NOMO-1 treated with DMSO at 0.1 percent for 48 hours (cell line): ENCODE measurements around the gene BLM.
"Not testable (repeated sequence)": the region's sequence is repeated elsewhere in the genome, so short reads cannot be mapped to it uniquely, and the experiment has no call there.

Experiments used
- DNase-seq: peaks from one replicate; lab custom pipeline; 2025; ENCODE audit not compliant: unreplicated experiment; lab: John Stamatoyannopoulos, UW

BLM gene

DNA sequence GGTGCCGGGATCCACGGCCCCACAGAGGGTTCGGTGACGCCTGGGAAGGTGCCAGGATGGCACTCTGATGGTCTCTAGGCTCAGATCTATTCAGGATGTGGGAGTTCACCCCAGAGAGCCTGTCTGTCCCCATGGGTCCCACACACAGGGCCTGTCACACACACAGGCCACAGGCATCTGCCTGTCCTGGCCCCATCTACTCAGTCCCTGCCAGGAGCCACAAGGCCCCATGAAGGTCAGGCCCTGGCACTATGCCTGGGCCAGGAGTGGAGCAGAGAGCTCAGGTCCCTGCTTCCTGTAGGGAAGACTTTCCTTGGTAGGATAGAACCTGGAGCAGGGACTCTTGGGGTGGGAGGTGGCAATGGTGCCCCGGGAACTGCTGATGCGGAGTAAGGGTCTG, 102.2 kb downstream of the BLM start:
- no peak for DNase-seq

DNA sequence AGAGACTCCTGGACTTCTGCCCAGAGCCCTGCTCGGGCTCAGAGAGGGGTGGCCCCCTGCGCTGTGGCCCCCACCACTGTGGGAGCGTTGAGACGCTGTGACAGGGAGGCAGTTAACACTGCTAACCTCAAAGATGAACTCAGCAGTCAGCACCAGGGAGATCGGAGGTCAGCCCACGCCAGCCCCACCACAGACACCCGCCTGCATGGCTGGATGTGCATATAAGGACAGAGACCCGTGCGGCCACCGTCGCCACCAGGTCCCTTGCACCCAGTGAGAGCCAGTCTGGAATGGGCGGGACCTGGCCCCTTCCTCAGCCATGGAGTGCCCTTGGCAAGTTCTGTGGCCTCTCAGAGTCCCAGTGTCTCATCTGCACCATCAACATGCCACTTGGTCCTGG, 102.7 kb downstream of the BLM start:
- DNase-seq, result no peak

DNA sequence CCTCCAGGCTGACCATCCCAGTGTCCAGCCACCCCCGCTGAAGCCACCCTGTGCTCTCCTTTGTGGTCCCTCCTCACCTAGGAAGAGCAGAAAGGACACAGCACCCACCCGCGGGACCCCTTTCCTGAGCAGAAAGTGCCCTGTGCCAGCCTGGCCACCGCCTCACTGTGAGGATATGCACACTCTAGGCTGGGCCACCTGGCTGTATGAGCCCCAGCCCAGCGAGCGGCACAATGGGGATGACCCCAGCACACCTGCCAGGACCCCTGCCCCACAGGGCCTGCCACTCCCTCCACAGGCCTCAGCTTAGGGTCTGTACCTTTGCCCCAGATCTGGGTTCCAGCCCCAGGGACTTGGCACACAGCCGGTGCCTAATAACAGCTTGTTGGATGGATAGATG, 103.3 kb downstream of the BLM start:
- DNase-seq, result no peak

DNA sequence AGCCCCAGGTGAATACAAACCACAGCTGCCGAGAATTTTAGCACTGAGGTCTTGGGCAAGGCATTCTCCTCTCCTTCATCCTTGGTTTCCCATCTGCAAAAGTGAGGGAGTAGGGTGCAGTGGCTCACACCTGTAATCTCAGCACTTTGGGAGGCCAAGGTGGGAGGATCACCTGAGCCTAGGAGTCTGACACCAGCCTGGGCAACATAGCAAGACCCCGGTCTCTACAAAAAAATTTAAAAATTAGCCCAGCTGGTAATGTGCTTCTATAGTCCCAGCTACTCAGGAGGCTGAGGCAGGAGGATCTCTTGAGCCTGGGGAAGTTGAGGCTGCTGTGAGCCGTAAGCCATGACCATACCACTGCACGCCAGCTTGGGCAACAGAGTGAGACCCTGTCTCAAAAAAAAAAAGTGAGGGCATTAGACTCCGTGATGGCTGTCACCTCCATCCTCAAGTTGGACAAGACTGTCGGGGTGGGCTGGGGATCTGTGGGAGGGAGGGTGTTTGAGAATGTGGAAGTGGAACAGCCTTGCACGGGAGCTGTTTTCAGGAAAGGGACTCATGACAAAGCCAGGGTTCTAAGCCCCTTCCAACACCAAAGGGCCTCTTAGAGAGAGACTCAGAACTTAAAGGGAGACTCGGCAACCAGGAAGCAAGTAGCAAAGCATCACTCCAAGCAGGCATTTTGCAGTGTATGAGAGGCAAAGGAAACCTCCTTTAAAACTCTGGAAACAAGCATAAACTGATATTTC, 105.2 kb downstream of the BLM start:
- DNase-seq, result no peak

DNA sequence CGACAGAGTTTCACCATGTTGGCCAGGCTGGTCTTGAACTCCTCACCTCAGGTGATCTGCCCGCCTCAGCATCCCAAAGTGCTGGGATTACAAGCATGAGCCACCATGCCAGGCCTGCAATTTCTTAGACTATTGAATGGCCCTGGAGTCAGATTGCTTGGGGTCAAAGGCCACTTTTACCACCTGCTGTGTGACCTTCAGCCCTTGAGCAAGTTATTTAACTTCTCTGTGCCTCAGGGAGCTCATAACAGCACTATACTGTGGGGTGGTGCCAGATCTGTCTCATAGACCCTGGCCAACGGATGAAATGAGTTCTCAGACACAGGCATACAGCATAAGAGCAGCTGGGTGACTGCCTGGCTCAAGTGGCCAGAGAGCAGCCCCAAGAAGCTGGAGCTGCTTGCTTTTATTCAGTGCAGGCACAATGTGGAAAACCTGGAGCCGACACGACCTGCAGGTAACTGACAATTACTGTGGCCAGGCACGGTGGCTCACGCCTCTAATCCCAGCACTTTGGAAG, 106.4 kb downstream of the BLM start:
- no peak for DNase-seq

DNA sequence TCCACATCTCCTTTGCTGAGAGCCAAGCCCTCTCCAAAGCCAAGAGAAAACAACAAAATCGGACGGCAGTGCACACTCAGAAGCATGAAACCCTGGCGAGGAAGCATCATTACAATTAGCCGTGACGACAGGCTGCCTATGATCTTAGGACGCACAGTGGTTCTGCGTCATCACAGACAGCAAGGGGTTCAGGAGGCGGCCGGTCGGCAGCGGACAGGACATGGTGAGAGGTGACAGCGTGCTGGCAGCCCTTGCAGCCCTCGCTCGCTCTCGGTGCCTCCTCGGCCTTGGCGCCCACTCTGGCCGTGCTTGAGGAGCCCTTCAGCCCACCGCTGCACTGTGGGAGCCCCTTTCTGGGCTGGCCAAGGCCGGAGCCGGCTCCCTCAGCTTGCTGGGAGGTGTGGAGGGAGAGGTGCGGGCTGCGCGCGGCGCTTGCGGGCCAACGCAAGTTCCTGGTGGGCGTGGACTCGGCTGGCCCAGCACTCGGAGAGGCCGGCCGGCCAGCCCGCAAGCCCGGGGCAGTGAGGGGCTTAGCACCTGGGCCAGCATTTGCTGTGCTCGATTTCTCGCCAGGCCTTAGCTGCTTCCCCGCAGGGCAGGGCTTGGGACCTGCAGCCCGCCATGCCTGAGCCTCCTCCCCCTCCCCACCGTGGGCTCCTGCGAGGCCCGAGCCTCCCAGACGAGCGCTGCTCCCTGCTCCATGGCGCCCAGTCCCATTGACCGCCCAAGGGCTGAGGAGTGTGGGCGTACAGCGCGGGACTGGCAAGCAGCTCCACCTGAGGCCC, 108.2 kb downstream of the BLM start:
- not testable (repeated sequence) for DNase-seq

DNA sequence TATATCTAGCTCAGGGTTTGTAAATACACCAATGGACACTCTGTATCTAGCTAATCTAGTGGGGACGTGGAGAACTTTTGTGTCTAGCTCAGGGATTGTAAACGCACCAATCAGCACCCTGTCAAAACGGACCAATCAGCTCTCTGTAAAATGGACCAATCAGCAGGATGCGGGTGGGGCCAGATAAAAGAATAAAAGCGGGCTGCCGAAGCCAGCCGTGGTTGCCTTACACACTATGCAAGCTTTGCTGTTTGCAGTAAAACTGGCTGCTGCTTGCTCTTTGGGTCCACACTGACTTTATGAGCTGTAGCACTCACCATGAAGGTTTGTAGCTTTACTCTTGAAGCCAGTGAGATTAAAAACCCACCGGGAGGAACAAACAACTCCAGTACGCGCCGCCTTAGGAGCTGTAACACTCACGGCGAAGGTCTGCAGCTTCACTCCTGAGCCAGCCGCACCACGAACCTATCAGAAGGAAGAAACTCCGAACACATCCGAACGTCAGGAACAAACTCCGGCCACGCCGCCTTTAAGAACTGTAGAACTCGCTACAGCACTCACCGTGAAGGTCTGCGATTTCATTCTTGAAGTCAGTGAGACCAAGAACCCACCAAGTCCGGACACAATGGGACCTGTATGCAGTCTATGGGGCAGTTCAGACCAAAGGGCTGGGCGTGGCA, 109.2 kb downstream of the BLM start:
- not testable (repeated sequence) for DNase-seq

DNA sequence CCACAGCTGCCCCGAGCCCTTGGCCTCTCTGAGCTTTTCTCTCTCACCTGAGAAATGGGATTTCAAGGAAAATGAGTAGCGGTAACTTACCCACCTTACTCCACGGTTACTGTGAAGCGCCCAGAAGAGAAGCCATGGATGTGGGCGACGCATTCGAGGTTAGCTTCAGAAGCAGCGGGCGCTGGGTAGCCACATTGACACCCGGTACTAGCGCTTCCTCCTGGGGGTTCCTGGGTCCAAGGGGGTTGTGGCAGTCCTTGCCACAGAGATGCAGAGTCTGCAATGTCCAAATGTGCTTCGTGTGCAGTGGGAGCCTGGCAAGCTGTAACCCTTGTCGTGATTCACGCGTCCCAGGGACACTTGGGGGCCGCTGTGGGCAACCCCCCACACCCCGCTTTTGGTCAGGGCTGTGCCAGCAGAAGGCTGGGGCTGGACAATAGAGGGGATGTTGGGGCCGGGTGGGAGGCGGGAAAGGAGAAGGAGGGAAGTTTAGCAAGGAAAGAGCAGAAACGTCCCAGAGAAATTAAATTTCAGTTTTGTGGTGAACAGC, 109.8 kb downstream of the BLM start:
- no peak for DNase-seq

DNA sequence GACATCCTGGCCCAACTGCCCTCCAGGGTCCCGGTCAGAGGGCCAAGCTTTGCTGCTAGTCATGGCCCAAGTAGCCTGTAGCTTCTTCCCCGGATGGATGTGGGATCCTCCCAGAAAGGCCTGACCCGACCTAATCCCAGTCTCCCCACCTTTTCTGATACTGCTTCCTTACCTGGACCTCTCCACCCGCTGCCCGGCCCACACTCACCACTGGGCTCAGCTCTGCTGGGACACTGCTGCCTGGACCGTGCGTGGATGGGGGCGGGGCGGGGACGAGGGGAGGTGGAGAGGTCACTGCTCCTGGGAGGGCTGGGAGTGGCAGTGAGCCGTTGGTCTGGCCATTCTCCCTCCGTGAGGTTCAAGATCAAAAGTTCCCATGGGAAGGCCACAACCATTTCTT, 111.0 kb downstream of the BLM start:
- DNase-seq, result no peak

DNA sequence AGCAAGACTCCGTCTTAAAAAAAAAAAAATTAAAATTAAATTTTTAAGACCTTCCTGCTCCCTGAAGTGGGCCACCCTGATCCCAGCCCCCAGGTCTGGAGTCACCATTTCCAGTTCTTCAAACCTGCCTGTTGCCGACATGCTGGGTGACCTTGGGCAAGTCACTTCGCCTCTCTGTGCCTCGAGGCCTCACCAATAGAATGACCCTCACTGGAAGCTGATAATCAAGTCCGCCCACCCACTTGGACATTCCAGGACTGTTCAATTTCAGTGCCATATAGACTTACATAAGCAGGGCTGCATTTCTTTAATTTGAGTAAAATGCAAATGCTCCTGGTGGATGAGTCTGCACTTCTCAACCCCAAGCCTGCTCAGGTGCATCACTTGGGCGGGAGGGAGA, 112.0 kb downstream of the BLM start:
- no peak for DNase-seq

DNA sequence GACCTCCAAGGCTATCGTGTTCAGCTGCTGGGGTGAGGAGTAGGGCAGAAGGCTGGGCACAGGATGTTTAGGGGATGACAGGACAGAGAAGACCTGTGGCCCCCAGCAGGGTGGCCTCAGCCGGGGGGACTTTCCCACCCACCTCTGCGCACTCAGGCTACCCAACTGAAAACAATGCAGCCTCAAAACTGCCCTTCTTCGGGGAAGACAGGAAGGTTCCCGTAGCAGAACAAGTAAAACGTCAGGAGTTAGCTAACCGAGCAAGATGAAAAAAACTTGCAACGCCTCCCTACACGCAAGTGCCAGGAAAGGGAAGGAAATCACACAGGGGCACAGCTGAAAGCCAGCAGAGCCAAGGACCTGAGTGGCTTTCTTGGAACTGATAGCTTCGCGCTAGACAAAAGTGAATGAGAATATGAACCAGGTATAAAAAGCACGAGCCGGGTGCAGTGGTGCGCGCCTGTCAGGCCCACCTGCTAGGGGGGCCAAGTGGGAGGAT, 112.8 kb downstream of the BLM start:
- DNase-seq, result peak; percentile 77

DNA sequence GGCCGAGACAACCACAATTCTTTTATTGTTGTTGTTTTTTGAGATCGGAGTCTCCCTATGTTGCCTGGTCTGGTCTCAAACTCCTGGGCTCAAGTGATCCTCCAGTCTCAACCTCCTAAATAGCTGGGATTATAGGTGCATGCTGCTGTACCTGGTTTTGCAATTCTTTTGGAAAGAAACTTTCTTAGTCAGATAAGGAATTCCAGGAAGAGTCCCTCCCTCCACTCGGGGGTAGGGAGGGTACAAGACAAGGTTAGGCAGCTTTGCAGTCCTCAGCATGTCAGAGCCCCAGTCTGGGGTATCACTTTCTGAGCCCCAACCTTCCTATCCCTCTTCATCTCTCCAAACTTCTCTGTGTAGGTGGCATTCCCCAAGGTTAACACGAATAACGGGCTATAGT, 117.5 kb downstream of the BLM start:
- no peak for DNase-seq

DNA sequence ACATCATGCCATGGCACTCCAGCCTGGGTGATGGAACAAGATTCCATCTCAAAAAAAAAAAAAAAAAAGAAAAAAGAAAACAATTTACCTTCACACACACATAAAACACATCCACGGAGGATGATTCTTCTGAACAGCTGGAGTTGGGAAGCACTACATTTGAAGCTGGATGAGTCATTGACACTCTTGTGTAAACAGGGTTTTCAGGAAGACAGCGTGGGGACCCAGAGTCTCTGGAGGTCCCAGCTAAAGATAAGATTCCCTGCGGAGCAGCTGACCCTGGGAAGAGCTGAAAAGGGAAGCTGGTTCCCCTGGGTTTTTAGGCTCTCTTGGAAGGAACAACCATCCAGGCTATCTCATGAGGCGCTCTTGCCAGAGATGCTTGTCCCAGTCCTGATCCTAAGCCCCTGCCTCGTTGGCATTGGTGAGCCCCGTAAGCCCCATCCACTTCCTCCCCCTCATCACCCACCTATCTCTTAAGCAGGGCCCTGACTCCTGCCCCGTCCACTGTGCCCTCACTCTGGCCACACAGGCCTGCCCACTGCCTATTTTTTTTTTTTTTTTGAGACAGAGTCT, 119.2 kb downstream of the BLM start:
- DNase-seq, result no peak

DNA sequence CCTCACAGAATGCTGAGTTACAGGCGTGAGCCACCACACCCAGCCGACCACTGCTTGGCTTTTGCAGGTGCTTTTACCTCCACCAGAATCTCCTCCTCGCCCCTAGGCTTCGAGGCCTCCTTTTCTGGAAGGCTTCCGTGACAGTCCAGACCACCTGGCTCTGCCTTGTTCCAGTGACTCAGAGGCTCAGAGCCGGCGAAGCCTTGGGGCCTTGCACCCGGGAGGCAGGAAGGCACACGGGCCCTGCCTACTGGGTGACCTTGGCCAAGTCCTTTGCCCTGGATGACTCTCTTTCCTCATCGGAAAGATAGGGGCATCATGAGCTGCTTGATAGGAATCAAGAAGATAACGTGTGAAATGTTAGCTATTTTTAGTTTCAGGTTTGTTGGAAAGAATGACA, 119.9 kb downstream of the BLM start:
- DNase-seq, result no peak

DNA sequence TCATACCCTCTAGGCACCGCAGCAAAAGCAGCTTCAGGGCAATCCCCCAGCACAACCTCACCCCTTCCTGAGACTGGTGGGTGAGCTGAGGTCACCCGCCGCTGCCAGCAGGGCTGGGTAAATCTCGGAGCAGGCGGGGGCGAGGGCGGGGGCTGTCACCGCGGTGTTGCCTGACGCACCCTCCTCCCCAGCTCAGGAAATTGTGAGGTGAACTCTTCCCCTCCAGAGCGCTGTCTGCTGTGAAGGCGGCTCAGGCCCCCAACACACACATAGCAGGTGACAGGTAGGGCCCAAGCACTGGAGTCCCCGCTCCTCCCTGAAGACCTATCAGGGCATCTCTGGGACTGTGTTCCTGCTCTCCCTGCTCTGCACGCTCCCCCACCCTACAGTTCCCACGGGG, 121.0 kb downstream of the BLM start:
- no peak for DNase-seq

DNA sequence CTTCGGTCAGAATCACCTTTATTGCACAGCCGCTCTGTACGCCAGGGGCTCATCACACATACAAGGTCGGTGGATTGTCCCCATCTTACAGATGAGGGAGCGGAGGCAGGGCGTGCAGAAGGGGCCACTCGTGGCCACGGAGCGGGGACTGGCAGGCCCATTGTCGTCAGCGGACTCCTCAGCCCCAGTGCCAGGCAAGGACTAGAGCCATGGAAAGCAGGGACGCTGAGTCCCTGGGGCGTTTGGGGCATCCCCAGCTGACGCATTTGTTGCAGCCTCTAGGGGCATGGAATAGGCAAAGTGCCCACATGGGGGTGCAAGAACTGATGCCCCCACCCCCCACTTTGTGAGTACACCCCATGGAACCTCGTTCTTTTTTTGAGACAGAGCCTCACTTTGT, 121.4 kb downstream of the BLM start:
- DNase-seq, result no peak

DNA sequence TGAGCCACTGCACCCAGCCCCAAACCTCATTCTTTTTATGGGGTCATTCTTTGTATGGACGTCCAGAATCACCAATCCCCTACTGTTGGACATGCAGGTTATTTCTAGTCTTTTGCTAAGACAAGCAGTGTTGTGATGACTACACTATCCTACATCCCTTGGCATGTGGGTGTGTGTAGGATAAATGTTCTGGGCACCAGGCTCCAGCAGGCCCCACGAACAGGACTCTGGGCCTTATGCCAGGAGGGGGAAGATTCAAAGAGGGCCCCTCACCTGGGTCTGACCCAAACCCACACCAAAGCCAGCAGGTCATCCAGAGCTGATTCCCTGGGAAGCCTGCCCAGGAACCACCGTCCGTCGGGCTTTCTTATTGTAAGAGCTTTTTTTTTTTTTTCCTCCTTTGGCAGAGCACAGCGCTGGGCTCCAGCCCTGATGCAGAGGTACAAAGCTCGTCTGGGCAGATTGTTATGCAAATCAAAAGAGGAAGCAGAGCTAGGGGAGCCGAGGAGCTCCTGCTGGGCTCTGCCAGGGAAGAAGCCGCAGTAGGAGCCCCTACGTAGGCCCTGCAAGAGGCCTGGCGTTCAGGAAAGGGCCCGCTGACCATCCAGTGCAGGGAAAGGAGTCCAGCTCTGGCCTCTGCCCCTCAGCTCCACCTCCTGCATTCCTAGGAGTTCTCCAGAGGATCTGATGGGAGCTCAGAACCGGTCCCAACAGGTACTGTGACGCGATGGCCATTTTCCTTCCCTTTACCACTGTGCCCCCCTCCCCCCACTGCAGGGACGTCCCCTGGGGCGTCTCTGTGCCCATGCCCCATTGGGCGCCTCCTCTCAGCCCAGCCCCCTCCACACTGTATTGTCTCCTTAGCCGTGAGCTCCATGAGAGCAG, 122.3 kb downstream of the BLM start:
- DNase-seq, result peak; percentile 91

DNA sequence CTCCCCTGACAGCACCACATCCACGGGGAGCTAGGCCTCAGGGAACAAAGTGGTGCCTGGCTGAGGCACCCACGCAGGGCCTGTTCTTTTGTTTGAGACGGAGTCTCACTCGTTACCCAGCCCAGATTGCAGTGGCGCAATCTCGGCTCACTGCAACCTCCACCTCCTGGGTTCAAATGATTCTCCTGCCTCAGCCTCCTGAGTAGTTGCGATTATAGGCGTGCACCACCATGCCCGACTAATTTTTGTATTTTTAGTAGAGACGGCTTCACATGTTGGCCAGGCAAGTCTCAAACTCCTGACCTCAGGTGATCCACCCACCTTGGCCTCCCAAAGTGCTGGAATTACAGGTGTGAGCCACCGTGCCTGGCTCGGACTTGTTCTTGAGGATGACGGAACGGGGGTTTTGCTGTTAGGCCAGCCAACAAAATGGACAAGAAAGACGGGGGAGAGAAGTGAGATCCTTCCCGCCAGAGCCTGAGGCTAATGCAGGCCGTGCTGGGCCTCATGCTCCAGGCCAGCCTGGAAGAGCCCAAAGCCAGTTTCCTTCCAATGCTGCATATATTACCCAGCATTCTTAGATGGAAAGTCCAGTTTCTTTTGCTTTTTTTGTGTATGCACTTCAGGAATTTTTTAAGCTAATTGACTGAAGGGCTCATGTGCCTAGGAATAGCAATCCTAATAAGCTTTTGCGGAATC, 123.2 kb downstream of the BLM start:
- DNase-seq, result no peak

DNA sequence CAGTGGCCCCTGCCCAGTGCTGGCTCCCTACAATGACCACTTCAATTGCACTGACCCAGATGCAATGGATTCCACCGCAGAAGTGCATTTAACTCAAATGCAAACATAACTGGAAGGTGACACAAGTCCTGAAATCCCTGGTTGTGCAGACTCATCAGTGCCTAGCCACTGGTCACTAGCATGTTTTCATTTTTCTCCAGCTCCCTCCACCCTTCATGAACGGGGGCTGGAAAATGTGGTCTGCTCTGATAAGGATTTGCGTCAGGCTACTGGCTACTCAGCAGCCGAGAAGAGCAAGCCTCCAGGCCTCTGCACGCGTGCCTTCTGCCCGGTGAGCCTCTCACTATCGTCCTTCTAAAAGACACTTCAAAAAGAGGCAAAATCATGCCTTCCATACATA, 123.8 kb downstream of the BLM start:
- no peak for DNase-seq
